ENCODE measurements around the gene COMT. TPM values are rescaled to one million over a fixed set of nuclear protein-coding genes. Genes with fewer than 3 reads are reported as not detected.

Gene COMT
- total and polyA plus RNA-seq, 4 donors, result 75.3 to 430 (median 146) TPM

DNA sequence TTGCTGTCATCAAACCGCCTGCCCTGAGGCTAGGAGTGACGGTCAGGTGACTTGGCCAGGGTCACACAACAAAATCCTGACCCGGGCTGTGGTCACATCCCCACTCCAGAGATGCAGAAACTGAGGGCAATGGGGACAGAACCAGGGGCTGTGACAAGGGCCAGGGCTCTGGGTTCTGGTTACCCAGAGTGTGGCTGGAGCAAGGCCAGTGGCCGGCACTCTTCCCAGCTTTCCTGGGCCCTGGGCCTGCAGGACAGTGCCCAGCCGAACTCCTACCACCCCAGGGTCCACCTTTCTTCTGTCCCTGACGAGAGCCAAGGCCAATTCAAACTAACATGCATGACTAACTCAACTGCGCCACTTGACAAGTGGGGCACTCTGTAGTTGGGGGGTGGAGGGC is 39.2 kb downstream of the COMT start:
- peaks cover 0 to 35% (median 4%) of the 10 kb centered on the region in 4 donors for H3K36me3 ChIP-seq (ENCODE audit: control insufficient read depth in 4 of 4, insufficient read depth in 3 of 4, low read depth in 1 of 4, low read length in 3 of 4)

DNA sequence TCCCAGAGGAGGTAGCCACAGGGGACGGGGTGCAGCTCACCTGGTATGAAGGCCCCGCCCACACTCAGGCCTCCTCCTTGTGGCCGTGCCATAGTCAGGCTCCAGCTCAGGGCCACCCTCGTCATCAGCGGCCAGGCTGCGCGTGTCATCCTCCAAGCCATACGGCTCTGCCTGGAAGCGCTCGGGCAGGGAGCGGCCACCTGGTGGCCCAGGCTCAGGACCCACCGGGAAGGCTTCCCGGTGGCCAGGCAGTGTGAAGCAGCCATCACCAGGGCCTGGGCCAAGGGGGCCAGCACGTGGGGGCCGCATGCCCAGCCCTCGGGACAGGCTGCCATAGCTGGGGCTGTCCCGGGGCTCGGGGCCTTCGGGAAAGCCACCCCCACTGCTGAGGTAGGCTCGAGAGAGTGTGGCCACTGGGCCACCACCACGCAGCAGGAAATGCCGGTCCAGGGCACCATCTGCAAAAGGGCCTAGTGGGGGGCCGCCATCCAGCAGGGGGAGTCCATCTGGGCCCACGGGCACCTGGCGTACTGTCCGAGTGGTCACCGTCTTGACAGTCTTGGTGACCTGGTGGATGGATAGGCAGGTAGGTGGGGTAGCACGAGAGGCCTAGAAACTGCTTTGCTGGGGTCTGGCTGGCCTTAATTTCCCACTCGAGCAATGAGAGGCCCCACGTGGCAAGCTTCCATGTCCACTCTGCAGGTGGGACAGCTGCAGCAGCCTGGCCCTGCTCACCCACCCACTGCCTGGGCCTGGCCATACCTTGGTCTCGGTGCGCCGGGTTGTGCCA is 39.8 kb downstream of the COMT start:
- Histone ChIP-seq H3K27ac (ENCODE audit: low read depth in 1 of 2, low read length in 2 of 2) (no peak overlapping the region), H3K9me3 (ENCODE audit: control insufficient read depth in 4 of 4, low read length in 3 of 4) (no peaks in the 10 kb centered on the region), H3K4me3 (ENCODE audit: low read depth in 1 of 3, low read length in 3 of 3) (no peak overlapping the region), H3K9ac (ENCODE audit: low read depth in 1 of 2, low read length in 2 of 2) (no peak overlapping the region), H3K4me1 (ENCODE audit: control insufficient read depth in 4 of 4, insufficient read depth in 4 of 4, low read length in 3 of 4) (peaks cover 0 to 8% (median 3%) of the 10 kb centered on the region in 4 donors), H3K27me3 (ENCODE audit: control insufficient read depth in 4 of 4, insufficient read depth in 4 of 4, low read length in 3 of 4) (no peaks in the 10 kb centered on the region), H3K36me3 (ENCODE audit: control insufficient read depth in 4 of 4, insufficient read depth in 3 of 4, low read depth in 1 of 4, low read length in 3 of 4) (peaks cover 0 to 35% (median 4%) of the 10 kb centered on the region in 4 donors)
- no peak for DNase-seq (ENCODE audit: low spot score)
- TF ChIP-seq YY1 (IDR thresholded peaks at IDR 0.05) (no peak), JUND (IDR thresholded peaks at IDR 0.05) (no peak), TAF1 (conservative IDR thresholded peaks at IDR 0.05) (no peak), NR2F2 (IDR thresholded peaks at IDR 0.05) (no peak), EGR1 (IDR thresholded peaks at IDR 0.05; ENCODE audit: low read depth in 2 of 2) (no peak), FOXA1 (IDR thresholded peaks at IDR 0.05) (no peak), RXRA (IDR thresholded peaks at IDR 0.05) (no peak), HNF4A (conservative IDR thresholded peaks at IDR 0.05) (no peak), FOXA2 (IDR thresholded peaks at IDR 0.05) (no peak), GABPA (IDR thresholded peaks at IDR 0.05 in 1 of 2, conservative IDR thresholded peaks at IDR 0.05 in 1 of 2) (no peak), HNF4G (IDR thresholded peaks at IDR 0.05) (no peak), RAD21 (IDR thresholded peaks at IDR 0.05) (no peak), SP1 (IDR thresholded peaks at IDR 0.05) (no peak)
- TF ChIP-seq, protein P1, sequence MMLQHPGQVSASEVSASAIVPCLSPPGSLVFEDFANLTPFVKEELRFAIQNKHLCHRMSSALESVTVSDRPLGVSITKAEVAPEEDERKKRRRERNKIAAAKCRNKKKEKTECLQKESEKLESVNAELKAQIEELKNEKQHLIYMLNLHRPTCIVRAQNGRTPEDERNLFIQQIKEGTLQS (IDR thresholded peaks at IDR 0.05), result no peak
- TF ChIP-seq, protein P2, sequence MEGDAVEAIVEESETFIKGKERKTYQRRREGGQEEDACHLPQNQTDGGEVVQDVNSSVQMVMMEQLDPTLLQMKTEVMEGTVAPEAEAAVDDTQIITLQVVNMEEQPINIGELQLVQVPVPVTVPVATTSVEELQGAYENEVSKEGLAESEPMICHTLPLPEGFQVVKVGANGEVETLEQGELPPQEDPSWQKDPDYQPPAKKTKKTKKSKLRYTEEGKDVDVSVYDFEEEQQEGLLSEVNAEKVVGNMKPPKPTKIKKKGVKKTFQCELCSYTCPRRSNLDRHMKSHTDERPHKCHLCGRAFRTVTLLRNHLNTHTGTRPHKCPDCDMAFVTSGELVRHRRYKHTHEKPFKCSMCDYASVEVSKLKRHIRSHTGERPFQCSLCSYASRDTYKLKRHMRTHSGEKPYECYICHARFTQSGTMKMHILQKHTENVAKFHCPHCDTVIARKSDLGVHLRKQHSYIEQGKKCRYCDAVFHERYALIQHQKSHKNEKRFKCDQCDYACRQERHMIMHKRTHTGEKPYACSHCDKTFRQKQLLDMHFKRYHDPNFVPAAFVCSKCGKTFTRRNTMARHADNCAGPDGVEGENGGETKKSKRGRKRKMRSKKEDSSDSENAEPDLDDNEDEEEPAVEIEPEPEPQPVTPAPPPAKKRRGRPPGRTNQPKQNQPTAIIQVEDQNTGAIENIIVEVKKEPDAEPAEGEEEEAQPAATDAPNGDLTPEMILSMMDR (IDR thresholded peaks at IDR 0.05; ENCODE audit: low read depth, low read length, missing input control), result no peak
- TF ChIP-seq, protein P3, sequence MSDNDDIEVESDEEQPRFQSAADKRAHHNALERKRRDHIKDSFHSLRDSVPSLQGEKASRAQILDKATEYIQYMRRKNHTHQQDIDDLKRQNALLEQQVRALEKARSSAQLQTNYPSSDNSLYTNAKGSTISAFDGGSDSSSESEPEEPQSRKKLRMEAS (IDR thresholded peaks at IDR 0.05), result no peak
- TF ChIP-seq, protein P4, sequence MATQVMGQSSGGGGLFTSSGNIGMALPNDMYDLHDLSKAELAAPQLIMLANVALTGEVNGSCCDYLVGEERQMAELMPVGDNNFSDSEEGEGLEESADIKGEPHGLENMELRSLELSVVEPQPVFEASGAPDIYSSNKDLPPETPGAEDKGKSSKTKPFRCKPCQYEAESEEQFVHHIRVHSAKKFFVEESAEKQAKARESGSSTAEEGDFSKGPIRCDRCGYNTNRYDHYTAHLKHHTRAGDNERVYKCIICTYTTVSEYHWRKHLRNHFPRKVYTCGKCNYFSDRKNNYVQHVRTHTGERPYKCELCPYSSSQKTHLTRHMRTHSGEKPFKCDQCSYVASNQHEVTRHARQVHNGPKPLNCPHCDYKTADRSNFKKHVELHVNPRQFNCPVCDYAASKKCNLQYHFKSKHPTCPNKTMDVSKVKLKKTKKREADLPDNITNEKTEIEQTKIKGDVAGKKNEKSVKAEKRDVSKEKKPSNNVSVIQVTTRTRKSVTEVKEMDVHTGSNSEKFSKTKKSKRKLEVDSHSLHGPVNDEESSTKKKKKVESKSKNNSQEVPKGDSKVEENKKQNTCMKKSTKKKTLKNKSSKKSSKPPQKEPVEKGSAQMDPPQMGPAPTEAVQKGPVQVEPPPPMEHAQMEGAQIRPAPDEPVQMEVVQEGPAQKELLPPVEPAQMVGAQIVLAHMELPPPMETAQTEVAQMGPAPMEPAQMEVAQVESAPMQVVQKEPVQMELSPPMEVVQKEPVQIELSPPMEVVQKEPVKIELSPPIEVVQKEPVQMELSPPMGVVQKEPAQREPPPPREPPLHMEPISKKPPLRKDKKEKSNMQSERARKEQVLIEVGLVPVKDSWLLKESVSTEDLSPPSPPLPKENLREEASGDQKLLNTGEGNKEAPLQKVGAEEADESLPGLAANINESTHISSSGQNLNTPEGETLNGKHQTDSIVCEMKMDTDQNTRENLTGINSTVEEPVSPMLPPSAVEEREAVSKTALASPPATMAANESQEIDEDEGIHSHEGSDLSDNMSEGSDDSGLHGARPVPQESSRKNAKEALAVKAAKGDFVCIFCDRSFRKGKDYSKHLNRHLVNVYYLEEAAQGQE (IDR thresholded peaks at IDR 0.05), result no peak
- TF ChIP-seq, protein P5, sequence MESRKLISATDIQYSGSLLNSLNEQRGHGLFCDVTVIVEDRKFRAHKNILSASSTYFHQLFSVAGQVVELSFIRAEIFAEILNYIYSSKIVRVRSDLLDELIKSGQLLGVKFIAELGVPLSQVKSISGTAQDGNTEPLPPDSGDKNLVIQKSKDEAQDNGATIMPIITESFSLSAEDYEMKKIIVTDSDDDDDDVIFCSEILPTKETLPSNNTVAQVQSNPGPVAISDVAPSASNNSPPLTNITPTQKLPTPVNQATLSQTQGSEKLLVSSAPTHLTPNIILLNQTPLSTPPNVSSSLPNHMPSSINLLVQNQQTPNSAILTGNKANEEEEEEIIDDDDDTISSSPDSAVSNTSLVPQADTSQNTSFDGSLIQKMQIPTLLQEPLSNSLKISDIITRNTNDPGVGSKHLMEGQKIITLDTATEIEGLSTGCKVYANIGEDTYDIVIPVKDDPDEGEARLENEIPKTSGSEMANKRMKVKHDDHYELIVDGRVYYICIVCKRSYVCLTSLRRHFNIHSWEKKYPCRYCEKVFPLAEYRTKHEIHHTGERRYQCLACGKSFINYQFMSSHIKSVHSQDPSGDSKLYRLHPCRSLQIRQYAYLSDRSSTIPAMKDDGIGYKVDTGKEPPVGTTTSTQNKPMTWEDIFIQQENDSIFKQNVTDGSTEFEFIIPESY (IDR thresholded peaks at IDR 0.05), result no peak
- 96% methylated on average over 33 of the region's 33 CpGs for WGBS

More for the DNA sequence above, 39.2 kb downstream of the COMT start:
- no peaks in the 10 kb centered on the region for H3K9me3 ChIP-seq (ENCODE audit: control insufficient read depth in 4 of 4, low read length in 3 of 4)
- DNase-seq (ENCODE audit: low spot score), result no peak
- H3K4me3 ChIP-seq (ENCODE audit: low read depth in 1 of 3, low read length in 3 of 3), result no peak overlapping the region
- H3K27me3 ChIP-seq (ENCODE audit: control insufficient read depth in 4 of 4, insufficient read depth in 4 of 4, low read length in 3 of 4), result no peaks in the 10 kb centered on the region
- H3K4me1 ChIP-seq (ENCODE audit: control insufficient read depth in 4 of 4, insufficient read depth in 4 of 4, low read length in 3 of 4), result peaks cover 0 to 2% (median under 1%) of the 10 kb centered on the region in 4 donors
- TF ChIP-seq HNF4G (IDR thresholded peaks at IDR 0.05), result no peak
- 93% methylated on average over 7 of the region's 7 CpGs for WGBS
- H3K27ac ChIP-seq (ENCODE audit: low read depth in 1 of 2, low read length in 2 of 2), result no peak overlapping the region
- no peak overlapping the region for H3K9ac ChIP-seq (ENCODE audit: low read depth in 1 of 2, low read length in 2 of 2)

Measured in liver (tissue), 9 donors.